LNCaP clone FGC (cell line): Measurements from ENCODE around the gene NT5DC1.

Source experiments
- DNase-seq: peaks from one replicate; pipeline ENCODE4 v3.0.0-alpha.2; 2011; ENCODE audit warnings: low read depth
- H3K4me3 ChIP-seq: 2 replicates; pipeline ENCODE4 v1.5.1; 2011; ENCODE audit warnings: mild to moderate bottlenecking, low read depth, low read length, control low read depth
- CTCF ChIP-seq: IDR thresholded peaks from 2 replicates; pipeline ENCODE4 v1.5.1; 2012; ENCODE audit warnings: mild to moderate bottlenecking; ENCODE audit not compliant: control insufficient read depth, insufficient read depth; ENCODE audit errors: extremely low read depth

The NT5DC1 gene

GRCh38 chr6:116173928-116174327 is 73.3 kb downstream of the NT5DC1 start:
- TF ChIP-seq CTCF, result no peak
- H3K4me3 ChIP-seq, result no peak overlapping the region
- no peak for DNase-seq

- no peak for DNase-seq
- H3K4me3 ChIP-seq, result no peak overlapping the region
- TF ChIP-seq CTCF, result no peak
These were observed 74.7 kb downstream of the NT5DC1 start for GRCh38 chr6:116175344-116175743.

GRCh38 chr6:116176596-116176995 is 75.9 kb downstream of the NT5DC1 start:
- no peak overlapping the region for H3K4me3 ChIP-seq
- no peak for TF ChIP-seq CTCF
- DNase-seq, result no peak

GRCh38 chr6:116180375-116180774 is 79.7 kb downstream of the NT5DC1 start:
- DNase-seq, result no peak
- no peak for TF ChIP-seq CTCF
- no peak overlapping the region for H3K4me3 ChIP-seq

GRCh38 chr6:116189472-116189871 is 88.8 kb downstream of the NT5DC1 start:
- no peak for TF ChIP-seq CTCF
- no peak for DNase-seq
- no peak overlapping the region for H3K4me3 ChIP-seq

GRCh38 chr6:116190550-116190949 is 89.9 kb downstream of the NT5DC1 start:
- TF ChIP-seq CTCF, result no peak
- H3K4me3 ChIP-seq, result no peak overlapping the region
- no peak for DNase-seq

- no peak for TF ChIP-seq CTCF
- no peak overlapping the region for H3K4me3 ChIP-seq
- DNase-seq, result no peak
These were observed 91.2 kb downstream of the NT5DC1 start for GRCh38 chr6:116191881-116192280.
